Astrocyte of the spinal cord (primary cell): ENCODE data around the gene HTRA3.

Experiments used
- DNase-seq: peaks from one replicate; pipeline ENCODE4 v3.0.0; 2011; ENCODE audit warnings: low read depth, low spot score
- H3K4me3 ChIP-seq: 2 replicates; pipeline ENCODE4 v1.5.1; 2011; ENCODE audit warnings: low read depth, mild to moderate bottlenecking, low read length, moderate library complexity
- in situ Hi-C: cut with HindIII; loops from 2 replicates; pipeline ENCODE4 v1.10.0; 2017; ENCODE audit warnings: low sequenced_read_pairs
- TF ChIP-seq, protein P1 (sequence below): IDR thresholded peaks from 2 replicates; pipeline ENCODE4 v1.5.1; 2012; ENCODE audit warnings: low read depth, mild to moderate bottlenecking, low read length, inconsistent platforms

HTRA3 gene

GRCh38 chr4:8308856-8309771 lies 39.6 kb downstream of the HTRA3 start:
- in situ Hi-C loops = no loop called here
- DNase-seq = no peak
- TF ChIP-seq, protein P1, sequence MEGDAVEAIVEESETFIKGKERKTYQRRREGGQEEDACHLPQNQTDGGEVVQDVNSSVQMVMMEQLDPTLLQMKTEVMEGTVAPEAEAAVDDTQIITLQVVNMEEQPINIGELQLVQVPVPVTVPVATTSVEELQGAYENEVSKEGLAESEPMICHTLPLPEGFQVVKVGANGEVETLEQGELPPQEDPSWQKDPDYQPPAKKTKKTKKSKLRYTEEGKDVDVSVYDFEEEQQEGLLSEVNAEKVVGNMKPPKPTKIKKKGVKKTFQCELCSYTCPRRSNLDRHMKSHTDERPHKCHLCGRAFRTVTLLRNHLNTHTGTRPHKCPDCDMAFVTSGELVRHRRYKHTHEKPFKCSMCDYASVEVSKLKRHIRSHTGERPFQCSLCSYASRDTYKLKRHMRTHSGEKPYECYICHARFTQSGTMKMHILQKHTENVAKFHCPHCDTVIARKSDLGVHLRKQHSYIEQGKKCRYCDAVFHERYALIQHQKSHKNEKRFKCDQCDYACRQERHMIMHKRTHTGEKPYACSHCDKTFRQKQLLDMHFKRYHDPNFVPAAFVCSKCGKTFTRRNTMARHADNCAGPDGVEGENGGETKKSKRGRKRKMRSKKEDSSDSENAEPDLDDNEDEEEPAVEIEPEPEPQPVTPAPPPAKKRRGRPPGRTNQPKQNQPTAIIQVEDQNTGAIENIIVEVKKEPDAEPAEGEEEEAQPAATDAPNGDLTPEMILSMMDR = no peak
- no peak overlapping the region for H3K4me3 ChIP-seq

- DNase-seq = no peak
- in situ Hi-C loops = no loop called here
- no peak overlapping the region for H3K4me3 ChIP-seq
- TF ChIP-seq, protein P1 = no peak
Observed at GRCh38 chr4:8310306-8310705, 40.8 kb downstream of the HTRA3 start.

DNA sequence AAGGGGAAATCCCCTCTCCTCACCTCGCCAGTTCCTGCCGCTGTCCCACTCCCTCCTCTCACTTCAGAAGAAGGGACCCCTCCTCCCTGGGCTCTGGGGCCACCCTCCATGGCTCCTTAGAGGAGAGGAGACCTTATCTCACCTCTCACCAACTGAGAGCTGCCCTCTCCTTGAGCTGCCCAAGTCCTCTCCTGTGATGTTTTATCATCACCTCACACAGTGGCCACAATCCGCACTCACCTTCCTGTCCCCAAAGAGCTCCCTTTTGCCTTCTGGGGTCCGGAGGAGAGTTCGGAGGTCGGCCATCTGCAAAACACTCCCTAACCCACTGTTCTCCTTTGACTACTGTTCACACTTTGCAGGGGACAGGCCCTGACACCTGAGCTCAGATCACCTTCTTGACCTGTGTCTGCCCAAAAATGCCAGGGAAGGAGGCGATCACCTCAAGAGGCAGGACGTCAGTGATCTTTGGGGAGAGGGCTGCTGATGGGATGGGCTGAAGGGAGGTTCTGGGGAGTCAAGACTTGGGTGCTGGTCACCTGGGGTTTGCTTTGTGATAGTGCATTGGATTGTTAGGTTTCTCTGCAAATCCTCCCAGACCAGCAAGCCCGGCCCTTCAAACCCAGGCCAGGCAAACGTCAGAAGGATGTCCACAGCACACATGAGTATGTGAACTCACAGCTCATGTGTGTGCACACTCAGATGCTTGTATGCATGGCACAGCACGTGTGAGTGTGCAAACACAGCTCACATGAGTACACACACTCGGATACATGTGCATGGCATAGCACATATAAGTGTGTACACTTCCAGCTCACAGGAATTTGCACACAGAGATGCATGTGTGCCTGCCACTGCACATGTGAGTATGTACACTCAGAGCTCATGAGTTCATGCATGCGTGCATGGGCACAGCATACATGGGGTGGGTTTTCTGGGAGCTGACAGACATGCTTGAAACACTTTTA lies 41.8 kb downstream of the HTRA3 start:
- no peak overlapping the region for H3K4me3 ChIP-seq
- in situ Hi-C loops = no loop called here
- no peak for DNase-seq
- TF ChIP-seq, protein P1 = no peak

DNA sequence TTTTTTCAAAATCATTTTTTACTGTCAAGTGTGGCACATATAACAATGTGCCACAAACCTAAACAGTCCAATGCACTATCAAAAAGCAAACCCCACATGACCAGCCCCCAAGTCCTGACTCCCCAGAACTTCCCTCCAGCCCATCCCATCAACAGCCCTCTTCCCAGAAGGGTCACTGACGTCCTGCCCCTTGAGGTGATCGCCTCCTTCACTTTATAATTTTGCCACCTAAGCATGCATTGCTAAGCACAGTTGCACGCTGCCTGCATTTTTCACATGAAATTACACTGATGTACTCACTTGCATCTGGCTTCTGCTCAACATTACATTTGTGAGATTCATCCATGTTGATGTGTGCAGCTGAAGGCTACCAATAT lies 42.5 kb downstream of the HTRA3 start:
- DNase-seq = no peak
- in situ Hi-C loops = no loop called here
- H3K4me3 ChIP-seq = no peak overlapping the region
- TF ChIP-seq, protein P1 = no peak

- TF ChIP-seq, protein P1 = no peak
- no peak for DNase-seq
- in situ Hi-C loops = no loop called here
- no peak overlapping the region for H3K4me3 ChIP-seq
Observed at GRCh38 chr4:8312976-8313375, 43.4 kb downstream of the HTRA3 start.

- TF ChIP-seq, protein P1 = no peak
- H3K4me3 ChIP-seq = no peak overlapping the region
- in situ Hi-C loops = no loop called here
- no peak for DNase-seq
Observed at GRCh38 chr4:8314691-8315255, 45.2 kb downstream of the HTRA3 start.
